HepG2 (cell line): ENCODE measurements around the gene CKLF. TPM values are rescaled to one million over a fixed set of nuclear protein-coding genes. Genes with fewer than 3 reads are reported as not detected.

Experiments
- DNMT1 ChIP-seq: sonication (generic); formaldehyde crosslinking; IDR thresholded peaks from 2 replicates; pipeline ENCODE4 v1.5.1; 2020; ENCODE audit warnings: mild to moderate bottlenecking, missing genetic modification reagents
- FOSL2 ChIP-seq: sonication (generic); formaldehyde crosslinking; IDR thresholded peaks from 2 replicates; pipeline ENCODE4 v1.4.0; 2020; ENCODE audit warnings: missing genetic modification reagents
- GATAD1 ChIP-seq: IDR thresholded peaks from 2 replicates; pipeline ENCODE4 v1.6.1; 2016; ENCODE audit warnings: missing genetic modification reagents, missing compliant biosample characterization
- IRF2 ChIP-seq: IDR thresholded peaks from 2 replicates; pipeline ENCODE4 v1.6.1; 2018; ENCODE audit warnings: missing genetic modification reagents, missing compliant biosample characterization
- MAFF ChIP-seq: IDR thresholded peaks from 2 replicates; pipeline ENCODE4 v1.6.1; 2011; ENCODE audit warnings: low read depth, low read length, improper control_type of control experiment
- RFX3 ChIP-seq: IDR thresholded peaks from 2 replicates; pipeline ENCODE4 v1.6.1; 2016; ENCODE audit warnings: missing biosample characterization, missing genetic modification reagents
- SMC3 ChIP-seq: IDR thresholded peaks from 2 replicates; pipeline ENCODE4 v1.6.1; 2011; ENCODE audit warnings: low read length, improper control_type of control experiment
- SOX5 ChIP-seq: IDR thresholded peaks from 2 replicates; pipeline ENCODE4 v1.6.1; 2016; ENCODE audit warnings: borderline replicate concordance
- STAG1 ChIP-seq: sonication (generic); formaldehyde crosslinking; IDR thresholded peaks from 2 replicates; pipeline ENCODE4 v1.4.0; 2020; ENCODE audit warnings: missing genetic modification reagents
- ZBTB39 ChIP-seq: sonication (generic); formaldehyde crosslinking; IDR thresholded peaks from 2 replicates; pipeline ENCODE4 v1.5.0; 2020; ENCODE audit warnings: missing genetic modification reagents
- ZNF740 ChIP-seq: sonication (generic); formaldehyde crosslinking; IDR thresholded peaks from 2 replicates; pipeline ENCODE4 v1.4.0; 2020; ENCODE audit warnings: missing genetic modification reagents
- ZNF747 ChIP-seq: sonication (generic); formaldehyde crosslinking; IDR thresholded peaks from 2 replicates; pipeline ENCODE4 v1.8.1; 2023; ENCODE audit warnings: missing genetic modification reagents, mild to moderate bottlenecking, borderline replicate concordance
- ZNF784 ChIP-seq: sonication (generic); formaldehyde crosslinking; IDR thresholded peaks from 2 replicates; pipeline ENCODE4 v1.5.1; 2020; ENCODE audit warnings: missing genetic modification reagents, mild to moderate bottlenecking, borderline replicate concordance
- polyA plus RNA-seq, 8 experiments: library from polyadenylated mRNA; depleted of rRNA in 3 of 8; stranded (reverse) in 7 of 8; unstranded in 1 of 8; fragments of >200 nt; fragmentation: Illumina TruSeq in 4 of 8; extraction: Trizol in 4 of 8; gene quantifications; 2 replicates each; pipeline versions ENCODE4 v1.2.1 to v1.2.3, GENCODE V29; 2011 to 2016; ENCODE audit warnings: low read depth in 4 of 8, missing spikeins in 1 of 8, mixed read lengths in 1 of 8; ENCODE audit not compliant: insufficient read depth in 1 of 8
- total RNA-seq, 5 experiments: library from RNA; depleted of rRNA; stranded (reverse); fragments of >200 nt; fragmentation: Illumina TruSeq; extraction: Trizol; gene quantifications; 2 replicates each; pipeline ENCODE4 v1.2.3, GENCODE V29; 2016; ENCODE audit warnings: low read depth in 1 of 5
- TF ChIP-seq, protein P1 (sequence below): sonication (generic); formaldehyde crosslinking; IDR thresholded peaks from 2 replicates; pipeline ENCODE4 v1.9.0; 2021; ENCODE audit warnings: missing genetic modification reagents, borderline replicate concordance
- TF ChIP-seq, protein P2 (sequence below): IDR thresholded peaks from 2 replicates; pipeline ENCODE4 v1.6.1; 2016; ENCODE audit warnings: missing compliant biosample characterization, missing genetic modification reagents, borderline replicate concordance
- TF ChIP-seq, protein P3 (sequence below): sonication (generic); formaldehyde crosslinking; IDR thresholded peaks from 2 replicates; pipeline ENCODE4 v1.4.0; 2020; ENCODE audit warnings: mild to moderate bottlenecking, missing genetic modification reagents, borderline replicate concordance

The CKLF gene
- total and polyA plus RNA-seq, 2 of the 13 experiments (the other 11 are each of a cell fraction or from before 2014, with no cell fraction given): 120 to 167 TPM

DNA sequence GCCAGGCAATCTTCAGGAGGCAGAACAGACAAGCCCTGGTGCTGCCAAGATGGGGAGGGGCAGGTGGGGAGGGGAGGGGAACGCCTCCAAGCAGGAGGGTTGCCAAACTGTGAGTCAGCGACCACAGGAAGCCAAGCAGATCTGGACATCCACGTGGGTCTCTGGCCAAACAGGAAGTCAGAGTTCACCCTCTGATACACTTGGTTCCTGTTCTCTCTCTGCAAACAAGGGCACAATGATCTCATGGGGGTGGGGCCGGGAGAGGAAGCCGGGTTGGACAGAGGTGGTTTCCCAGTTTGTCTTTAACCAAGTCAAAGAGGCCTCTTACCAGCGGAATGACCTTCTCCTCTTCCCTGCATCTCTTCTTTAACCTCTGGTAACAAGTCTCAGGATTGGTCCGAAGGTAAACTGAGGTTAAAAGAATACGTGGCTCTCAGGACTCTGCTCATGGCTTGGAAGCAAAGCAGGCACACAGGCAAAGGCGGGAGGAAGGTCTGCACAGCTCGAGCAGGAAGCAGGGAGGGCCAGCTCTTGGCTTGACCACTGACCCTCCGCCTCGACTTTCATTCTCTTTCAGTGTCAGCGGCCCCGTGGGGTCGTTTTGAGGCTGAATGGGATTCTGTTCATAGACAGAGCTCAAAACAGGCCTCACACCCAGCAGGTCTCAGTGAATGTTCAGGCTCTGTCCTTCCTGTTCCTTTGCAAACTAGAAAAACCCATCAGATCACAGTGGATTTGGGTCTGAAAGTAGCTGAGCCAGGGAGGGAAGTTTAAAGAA lies 35.4 kb upstream of the CKLF start (continued):
- TF ChIP-seq, protein P1, sequence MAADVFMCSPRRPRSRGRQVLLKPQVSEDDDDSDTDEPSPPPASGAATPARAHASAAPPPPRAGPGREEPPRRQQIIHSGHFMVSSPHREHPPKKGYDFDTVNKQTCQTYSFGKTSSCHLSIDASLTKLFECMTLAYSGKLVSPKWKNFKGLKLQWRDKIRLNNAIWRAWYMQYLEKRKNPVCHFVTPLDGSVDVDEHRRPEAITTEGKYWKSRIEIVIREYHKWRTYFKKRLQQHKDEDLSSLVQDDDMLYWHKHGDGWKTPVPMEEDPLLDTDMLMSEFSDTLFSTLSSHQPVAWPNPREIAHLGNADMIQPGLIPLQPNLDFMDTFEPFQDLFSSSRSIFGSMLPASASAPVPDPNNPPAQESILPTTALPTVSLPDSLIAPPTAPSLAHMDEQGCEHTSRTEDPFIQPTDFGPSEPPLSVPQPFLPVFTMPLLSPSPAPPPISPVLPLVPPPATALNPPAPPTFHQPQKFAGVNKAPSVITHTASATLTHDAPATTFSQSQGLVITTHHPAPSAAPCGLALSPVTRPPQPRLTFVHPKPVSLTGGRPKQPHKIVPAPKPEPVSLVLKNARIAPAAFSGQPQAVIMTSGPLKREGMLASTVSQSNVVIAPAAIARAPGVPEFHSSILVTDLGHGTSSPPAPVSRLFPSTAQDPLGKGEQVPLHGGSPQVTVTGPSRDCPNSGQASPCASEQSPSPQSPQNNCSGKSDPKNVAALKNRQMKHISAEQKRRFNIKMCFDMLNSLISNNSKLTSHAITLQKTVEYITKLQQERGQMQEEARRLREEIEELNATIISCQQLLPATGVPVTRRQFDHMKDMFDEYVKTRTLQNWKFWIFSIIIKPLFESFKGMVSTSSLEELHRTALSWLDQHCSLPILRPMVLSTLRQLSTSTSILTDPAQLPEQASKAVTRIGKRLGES (CRISPR knock-in tag): no peak
- peak; percentile 2; the same call in 1 of the 2 replicates for TF ChIP-seq STAG1 (CRISPR knock-in tag)
- TF ChIP-seq FOSL2: peak; percentile 99
- TF ChIP-seq SOX5: peak; percentile 94
- TF ChIP-seq MAFF: peak; percentile 26; the same call in 1 of the 2 replicates
- no peak for TF ChIP-seq SMC3
- TF ChIP-seq ZNF747 (CRISPR knock-in tag): peak; percentile 74; the same call in 1 of the 2 replicates
- peak; percentile 85 for TF ChIP-seq GATAD1 (CRISPR knock-in tag)
- TF ChIP-seq, protein P2, sequence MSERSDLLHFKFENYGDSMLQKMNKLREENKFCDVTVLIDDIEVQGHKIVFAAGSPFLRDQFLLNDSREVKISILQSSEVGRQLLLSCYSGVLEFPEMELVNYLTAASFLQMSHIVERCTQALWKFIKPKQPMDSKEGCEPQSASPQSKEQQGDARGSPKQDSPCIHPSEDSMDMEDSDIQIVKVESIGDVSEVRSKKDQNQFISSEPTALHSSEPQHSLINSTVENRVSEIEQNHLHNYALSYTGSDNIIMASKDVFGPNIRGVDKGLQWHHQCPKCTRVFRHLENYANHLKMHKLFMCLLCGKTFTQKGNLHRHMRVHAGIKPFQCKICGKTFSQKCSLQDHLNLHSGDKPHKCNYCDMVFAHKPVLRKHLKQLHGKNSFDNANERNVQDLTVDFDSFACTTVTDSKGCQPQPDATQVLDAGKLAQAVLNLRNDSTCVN (CRISPR knock-in tag): peak; percentile 77; the same call in 1 of the 2 replicates
- 0 out of 2 replicates have a peak, but pooled peaks have one; percentile 22 for TF ChIP-seq ZNF740 (CRISPR knock-in tag)
- peak; percentile 80; the same call in 1 of the 2 replicates for TF ChIP-seq ZBTB39 (CRISPR knock-in tag)
- TF ChIP-seq ZNF784 (CRISPR knock-in tag): peak; percentile 36; the same call in 1 of the 2 replicates
- TF ChIP-seq DNMT1: no peak; the same call in 1 of the 2 replicates
- peak; percentile 99 for TF ChIP-seq IRF2 (CRISPR knock-in tag)
- TF ChIP-seq RFX3 (CRISPR knock-in tag): no peak
- TF ChIP-seq, protein P3, sequence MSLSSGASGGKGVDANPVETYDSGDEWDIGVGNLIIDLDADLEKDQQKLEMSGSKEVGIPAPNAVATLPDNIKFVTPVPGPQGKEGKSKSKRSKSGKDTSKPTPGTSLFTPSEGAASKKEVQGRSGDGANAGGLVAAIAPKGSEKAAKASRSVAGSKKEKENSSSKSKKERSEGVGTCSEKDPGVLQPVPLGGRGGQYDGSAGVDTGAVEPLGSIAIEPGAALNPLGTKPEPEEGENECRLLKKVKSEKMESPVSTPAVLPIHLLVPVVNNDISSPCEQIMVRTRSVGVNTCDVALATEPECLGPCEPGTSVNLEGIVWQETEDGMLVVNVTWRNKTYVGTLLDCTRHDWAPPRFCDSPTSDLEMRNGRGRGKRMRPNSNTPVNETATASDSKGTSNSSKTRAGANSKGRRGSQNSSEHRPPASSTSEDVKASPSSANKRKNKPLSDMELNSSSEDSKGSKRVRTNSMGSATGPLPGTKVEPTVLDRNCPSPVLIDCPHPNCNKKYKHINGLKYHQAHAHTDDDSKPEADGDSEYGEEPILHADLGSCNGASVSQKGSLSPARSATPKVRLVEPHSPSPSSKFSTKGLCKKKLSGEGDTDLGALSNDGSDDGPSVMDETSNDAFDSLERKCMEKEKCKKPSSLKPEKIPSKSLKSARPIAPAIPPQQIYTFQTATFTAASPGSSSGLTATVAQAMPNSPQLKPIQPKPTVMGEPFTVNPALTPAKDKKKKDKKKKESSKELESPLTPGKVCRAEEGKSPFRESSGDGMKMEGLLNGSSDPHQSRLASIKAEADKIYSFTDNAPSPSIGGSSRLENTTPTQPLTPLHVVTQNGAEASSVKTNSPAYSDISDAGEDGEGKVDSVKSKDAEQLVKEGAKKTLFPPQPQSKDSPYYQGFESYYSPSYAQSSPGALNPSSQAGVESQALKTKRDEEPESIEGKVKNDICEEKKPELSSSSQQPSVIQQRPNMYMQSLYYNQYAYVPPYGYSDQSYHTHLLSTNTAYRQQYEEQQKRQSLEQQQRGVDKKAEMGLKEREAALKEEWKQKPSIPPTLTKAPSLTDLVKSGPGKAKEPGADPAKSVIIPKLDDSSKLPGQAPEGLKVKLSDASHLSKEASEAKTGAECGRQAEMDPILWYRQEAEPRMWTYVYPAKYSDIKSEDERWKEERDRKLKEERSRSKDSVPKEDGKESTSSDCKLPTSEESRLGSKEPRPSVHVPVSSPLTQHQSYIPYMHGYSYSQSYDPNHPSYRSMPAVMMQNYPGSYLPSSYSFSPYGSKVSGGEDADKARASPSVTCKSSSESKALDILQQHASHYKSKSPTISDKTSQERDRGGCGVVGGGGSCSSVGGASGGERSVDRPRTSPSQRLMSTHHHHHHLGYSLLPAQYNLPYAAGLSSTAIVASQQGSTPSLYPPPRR (CRISPR knock-in tag): peak; percentile 86
